Fibroblast of skin of back (primary cell): Measurements from ENCODE around the gene COPB2. TPM values are rescaled to one million over a fixed set of nuclear protein-coding genes. Genes with fewer than 3 reads are reported as not detected.
A peak's percentile ranks its signal among the peaks of the same experiment; 100 is the strongest.
"Not testable (repeated sequence)": the region's sequence is repeated elsewhere in the genome, so short reads cannot be mapped to it uniquely, and the experiment has no call there.

Experiments
- DNase-seq: peaks from one replicate; pipeline ENCODE4 v3.0.0-alpha.2; 2013
- polyA plus RNA-seq, 2 experiments: library from polyadenylated mRNA; unstranded; fragments of 120-200 nt; gene quantifications; one replicate each; pipeline ENCODE4 v1.2.1, GENCODE V29; 2013; ENCODE audit not compliant: insufficient read length in 2 of 2

Gene COPB2
- 170 TPM for polyA plus RNA-seq (2013, experiment 1 of 2; ENCODE audit: insufficient read length)
- 181 TPM for polyA plus RNA-seq (2013, experiment 2 of 2; ENCODE audit: insufficient read length)

DNA sequence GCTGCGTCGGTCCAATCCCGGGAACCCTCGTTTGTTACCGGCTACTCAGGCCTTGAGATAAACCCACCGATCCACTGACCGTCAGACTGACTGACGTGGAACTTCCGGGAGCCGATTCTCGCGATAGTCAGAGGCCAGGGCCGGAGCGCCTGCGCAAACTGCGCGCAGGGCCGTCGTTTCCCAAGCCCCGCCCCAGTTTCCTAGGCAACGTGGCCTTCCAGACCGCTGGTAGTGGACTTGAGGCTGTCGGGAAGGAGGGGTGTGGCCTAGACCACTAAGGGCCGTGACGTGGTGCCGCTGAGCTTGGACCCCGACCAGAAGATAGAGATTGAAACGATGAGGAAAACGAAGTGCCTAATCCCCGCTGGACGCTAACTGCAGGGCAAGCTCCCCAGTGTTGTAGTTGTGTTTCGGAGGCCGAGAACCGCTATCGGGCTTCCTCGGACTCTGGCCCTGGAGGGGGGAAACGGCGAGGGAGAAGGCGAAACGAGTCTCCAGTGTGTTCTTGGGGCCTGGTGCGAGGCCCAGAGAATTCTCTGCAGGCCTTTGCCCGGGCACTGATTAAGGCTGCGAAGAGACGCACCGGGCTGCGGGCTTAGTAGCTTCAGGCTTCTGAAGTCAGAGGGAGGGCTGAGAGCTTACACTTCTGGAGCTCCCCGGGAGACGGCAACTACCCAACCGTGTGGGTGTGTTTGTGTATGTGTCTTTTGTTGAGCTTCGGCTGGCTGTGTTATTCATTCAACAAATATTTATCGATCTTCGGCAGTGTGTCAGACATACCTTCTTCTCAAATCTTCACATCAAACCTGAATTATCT is at the start of gene COPB2:
COPB2 (minus strand) TSS at position 96 of the 817 bp plus-strand sequence. CDS start 97 bp downstream, outside the sequence.
- peak; percentile 99 for DNase-seq

DNA sequence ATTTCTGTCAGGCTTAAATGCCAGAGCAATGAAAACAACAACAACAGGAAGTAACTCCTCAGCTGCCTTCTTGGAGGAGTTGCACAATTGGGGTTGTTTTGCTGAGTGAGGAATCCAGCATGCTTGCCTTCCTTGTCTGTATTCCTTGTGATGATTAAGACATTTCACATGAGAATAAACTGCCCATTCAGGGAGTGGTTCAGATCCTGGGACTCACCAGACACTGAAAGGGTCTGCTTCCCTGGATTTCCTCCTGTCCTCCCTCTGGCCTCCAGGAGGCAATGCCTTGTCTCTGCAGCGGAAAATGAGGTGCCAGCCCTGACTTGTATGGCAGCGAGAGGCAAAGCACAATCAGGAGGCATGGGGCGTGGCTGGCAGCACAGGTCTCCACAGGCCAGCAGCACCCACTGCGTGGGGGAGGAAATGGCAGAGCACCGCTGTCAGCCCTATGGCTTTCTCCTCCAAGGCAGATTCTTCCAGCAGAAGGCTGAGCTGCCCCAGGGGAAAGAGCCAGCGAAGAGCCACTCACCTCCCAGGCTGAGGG is 45.4 kb upstream of the COPB2 start:
- peak; percentile 11 for DNase-seq

DNA sequence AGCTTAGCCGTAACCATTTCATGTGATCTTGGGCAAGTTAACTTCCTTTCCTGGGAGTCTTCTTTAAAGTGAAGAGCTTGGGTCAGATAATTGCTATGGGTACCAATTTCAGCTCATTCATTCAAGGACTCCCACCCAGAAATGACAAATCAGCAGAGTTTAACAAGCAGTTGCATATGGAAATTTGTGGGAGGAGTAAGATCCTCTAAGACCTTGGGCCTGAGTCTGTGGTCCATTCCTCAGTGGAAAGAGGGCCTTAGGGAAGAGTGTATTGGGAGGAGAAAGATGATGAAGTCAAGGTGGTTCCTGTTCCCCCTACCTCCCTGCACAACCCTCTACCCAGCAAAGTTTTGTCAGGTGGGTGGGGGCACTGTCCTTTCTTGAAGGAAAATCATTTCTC is 44.8 kb upstream of the COPB2 start:
- no peak for DNase-seq

DNA sequence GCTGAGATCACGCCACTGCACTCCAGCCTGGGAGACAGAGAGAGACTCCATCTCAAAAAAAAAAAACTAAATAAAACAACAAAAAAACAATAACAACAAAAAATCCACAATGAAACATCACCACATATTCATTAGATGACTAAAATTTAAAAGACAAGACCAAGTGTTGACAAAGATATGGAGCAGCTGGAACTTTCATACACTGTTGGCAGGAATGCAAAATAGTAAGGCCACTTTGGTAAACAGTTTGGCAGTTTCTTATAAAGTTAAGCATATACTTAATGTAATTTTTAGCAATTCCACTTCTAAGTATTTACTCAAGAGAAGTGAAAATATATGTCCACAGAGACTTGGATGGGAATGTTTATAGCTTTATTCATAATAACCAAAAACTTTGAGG is 43.6 kb upstream of the COPB2 start:
- DNase-seq: no peak

DNA sequence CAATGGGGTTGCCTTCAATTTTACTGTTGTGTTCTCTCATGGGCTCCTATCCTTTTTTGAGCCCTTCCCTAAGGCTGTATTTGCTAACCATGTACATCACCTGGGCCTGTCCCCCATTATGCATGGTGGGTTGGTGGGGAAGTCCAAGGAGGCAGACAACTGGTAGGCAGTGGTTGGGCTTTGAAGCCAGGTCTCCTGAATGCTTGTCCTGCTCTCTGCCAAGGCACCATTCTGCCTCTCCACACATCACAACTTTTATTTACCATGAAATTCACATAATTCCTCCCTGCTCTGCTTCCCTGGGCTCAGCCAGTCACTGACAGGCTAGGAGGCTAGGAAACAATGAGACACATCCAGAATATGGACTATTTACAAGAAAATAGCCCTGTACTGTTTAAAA is 41.0 kb upstream of the COPB2 start:
- DNase-seq: no peak

DNA sequence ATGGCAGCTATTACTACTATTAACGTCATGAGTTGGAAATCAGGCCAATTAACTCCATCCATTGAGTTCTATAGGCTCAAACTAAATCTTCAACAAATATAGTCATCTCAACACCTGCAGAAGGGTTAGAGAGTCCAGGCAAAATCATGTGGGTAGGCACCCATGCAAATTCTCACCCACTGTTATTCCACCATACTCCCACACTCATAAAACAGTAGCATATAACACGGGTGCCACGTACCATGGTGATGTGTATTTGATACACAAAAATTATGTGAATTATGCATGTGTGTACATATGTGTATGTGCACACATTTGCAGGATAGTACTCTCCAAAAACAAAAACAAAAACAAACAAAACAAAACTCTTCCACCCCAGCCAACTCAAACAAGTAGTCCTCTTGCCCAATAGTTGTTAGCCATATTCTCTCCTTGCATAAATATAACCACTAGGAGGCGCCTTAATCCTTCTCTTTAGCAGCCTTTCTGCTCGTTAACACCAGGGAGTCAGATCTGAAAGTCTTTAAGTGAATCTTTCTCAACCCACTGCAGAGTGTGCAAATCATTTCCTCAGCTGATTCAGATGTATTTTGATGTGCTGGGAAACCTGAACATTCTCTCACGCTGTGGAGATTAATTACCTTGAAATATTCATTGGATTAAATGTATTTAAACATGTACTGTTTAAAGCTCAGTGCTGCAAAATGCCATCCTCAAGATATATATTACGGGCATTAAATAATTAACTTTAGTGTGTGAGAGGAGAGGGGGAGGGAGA is 38.0 kb upstream of the COPB2 start:
- peak; percentile 68 for DNase-seq

DNA sequence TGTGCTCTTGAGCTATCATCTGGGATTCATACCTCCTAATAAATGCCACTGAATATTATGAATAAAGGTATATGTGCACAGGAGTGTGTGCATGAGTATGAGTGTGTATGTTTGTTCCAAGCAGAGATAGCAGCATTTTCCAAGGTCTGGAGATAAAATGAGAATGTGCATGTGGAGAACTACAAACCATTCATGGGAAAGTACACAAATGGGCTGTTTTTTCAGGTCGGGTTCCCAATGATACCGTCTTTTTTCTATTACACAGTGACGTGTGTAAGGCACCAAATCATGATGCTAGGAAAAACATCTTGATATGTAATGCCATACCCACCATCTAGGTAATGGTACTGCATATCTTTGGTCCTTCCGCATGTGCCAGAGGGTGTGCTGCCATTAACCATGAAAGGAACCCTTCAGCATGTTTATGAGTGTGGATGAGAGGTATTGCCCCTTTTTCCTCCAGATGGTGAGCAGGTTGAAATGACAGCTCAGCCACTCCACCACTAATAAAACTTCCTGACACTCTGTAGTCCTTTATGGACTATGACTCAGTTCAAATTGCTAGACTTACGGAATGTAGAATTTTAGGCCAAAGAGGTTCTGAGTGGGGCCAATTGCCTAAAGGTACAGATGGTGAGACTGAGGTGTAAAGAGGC is 36.4 kb upstream of the COPB2 start:
- DNase-seq: no peak

DNA sequence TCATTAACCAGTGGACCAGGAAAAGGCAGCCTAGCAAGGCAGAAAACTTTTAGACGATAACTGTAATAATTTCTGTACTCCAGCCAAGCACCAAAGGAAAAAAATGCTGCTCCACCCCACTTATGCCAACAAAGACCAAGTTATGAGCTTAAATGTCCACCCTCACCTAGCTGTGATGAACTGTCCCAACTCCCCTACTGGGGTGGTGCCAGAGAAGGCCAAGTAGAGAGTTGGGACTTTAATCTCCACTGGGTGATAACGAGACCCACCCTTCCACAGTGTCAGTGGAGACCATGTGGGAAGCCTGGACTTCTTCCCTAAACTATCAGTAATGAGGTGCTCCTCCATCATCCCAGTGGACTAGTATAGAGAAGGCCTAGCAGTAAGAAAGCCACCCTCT is 33.8 kb upstream of the COPB2 start:
- DNase-seq: no peak

DNA sequence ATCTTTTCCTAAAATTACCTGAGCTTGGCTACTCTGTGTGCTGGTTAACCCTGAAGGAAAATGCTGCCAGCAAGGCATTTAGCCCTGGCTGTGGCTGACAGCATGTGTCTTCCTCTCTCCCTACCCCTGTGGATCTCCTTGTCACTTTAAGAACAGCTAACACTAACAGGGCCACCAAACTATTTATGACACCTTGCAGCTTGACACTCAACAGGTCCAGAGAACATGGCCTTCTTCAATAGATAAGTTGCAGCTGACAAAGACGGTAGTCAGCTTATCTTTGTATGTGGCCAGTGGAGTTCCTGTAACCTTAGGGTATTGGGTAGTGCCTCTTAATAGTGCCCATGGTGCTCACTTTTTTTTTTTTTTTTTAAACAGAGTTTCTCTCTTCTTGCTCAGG is 32.0 kb upstream of the COPB2 start:
- no peak for DNase-seq

DNA sequence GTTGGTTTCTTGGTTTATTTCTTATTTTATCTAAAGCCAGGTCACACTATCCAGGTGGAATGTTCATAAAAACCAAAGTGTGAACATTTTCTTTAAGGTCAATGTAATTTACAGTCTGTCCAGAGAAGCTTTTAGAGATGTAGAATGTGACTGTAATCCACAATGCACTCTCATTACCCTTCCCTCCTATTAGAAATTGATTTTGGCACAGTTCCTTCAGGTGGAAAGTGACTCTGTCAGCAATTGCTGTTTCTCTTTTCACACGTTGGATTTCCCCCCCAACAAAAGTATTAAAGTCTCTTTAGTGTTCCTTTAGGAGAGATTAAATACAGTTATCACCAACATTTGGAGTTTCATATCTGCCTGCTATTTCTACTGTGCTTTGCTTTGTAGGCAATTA is 31.6 kb upstream of the COPB2 start:
- no peak for DNase-seq

DNA sequence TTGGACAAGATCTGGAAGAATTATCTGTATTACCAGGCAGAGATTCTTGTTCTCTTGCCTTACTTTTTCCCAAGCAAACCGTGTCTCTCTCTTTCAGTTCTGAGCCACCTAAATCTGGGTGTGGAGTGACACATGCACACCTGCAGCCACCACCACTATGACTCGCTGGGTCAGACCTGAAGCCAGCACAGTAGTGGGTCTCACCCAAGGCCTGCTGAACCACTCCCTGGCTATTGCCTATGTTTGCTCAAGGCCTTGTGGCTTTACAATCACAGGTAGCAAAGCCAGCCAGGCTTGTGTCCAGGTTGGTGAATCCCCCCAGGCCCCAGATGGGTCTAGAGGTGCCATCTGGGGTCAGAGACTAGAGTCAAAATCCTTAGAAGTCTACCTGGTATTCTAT is 28.7 kb upstream of the COPB2 start:
- no peak for DNase-seq

DNA sequence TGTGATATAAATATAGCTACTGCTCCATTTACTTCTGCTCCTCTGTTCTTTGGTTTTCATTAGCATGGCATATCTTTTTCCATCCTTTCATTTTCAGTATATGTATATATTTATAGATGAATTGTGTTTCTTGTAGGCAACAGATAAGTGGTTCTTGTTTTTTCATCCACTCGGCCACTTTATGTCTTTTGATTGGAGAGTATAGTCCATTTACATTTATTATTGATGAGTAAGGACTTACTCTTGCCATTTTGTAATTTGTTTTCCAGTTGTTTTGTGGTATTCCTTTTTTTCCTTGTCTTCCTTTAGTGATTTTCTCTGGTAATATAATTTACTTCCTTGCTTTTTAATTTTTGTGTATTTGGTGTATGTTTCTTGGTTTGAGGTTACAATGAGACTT is 26.8 kb upstream of the COPB2 start:
- DNase-seq: no peak

DNA sequence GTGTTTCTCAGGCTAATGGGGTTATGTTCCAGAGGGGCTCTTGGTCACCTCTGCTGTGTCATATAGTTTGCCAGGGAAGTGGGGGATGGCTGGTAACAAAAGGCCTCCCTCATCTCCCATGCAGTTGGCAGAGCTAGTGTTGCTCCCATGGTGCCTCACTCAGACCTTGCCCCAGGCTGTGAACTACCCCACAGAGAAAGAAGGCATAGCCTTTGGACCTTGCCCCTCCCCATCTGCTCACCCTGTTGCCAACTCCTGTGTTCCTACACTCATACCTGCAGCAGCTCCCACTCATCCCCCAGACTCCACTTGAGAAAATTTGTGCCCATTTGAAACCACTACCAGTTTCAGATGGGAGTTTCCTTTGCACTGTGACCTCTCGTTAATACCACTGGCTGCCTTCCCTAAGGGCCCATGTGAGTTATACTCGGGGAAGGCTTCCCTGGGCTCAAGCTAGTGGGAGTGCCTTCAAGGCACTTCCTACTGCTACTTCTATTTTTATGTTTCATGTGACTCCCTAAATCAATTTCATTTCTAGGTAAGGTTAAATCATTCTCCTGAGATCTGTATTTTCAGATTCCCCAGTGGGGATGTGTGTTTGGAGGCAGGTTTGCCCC is 25.3 kb upstream of the COPB2 start:
- no peak for DNase-seq

DNA sequence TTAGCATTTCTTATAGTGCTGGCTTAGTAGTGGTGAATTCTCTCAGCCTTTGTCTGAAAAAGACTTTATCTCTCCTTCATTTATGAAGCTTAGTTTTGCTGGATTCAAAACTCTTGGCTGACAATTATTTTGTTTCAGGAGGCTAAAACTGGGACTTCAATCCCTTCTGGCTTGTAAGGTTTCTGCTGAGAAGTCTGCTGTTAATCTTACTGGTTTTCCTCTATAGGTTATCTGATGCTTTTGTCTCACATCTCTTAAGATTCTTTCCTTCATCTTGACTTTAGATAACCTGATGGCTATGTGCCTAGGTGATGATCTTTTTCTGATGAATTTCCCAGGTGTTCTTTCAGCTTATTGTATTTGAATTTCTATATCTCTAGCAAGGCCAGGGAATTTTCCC is 23.4 kb upstream of the COPB2 start:
- DNase-seq: not testable (repeated sequence)

DNA sequence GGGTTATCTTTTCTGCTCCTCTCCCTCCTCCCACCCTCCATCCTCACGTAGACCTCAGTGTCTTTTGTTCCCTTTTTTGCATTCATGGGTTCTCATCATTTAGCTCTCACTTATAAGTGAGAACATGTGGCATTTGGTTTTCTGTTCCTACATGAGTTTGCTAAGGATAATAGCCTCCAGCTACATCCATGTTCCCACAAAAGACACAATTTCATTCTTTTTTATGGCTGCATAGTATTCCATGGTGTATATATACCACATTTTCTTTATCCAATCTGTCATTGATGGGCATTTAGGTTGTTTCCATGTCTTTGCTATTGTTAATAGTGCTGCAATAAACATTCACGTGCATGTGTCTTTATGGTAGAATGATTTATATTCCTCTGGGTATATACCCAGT is 11.7 kb upstream of the COPB2 start:
- DNase-seq: not testable (repeated sequence)

DNA sequence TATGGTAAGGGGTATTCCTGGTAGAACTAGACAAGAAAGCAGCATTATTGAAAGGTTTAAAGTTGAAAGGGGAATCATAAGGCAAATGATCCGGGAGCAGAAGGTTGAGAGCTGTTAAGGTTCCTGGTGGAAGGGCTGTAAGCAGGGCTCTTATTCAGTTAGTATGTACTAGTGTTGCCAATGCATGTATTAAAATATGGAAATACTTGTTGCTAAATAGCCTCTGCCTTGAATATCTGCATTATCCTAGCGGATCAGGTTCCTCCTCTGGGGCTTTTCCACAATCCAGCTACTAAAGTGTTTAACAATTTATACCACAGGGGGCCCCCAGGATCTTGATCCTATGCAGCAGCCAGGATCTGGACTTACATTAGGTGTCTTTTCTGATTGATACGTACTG is 7.3 kb upstream of the COPB2 start:
- DNase-seq: no peak

DNA sequence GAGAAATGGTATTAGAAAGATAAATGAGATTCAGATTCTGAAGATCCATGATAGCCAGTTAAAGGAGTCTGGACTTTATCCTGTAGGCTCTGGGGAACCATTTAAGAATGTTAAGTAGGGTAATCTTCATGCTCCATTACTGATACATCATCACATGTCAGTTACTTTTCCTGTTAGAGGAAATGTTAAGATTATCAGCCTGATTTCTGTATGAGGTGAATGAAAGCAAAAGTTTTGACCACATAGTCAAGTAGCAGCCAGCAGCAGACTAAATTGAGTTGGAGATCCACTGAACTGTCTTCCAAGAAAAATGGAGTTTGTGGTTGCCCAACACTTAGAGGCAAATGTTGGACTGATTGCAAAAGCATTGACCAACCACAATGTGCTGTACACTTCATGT is 4.7 kb upstream of the COPB2 start:
- no peak for DNase-seq

DNA sequence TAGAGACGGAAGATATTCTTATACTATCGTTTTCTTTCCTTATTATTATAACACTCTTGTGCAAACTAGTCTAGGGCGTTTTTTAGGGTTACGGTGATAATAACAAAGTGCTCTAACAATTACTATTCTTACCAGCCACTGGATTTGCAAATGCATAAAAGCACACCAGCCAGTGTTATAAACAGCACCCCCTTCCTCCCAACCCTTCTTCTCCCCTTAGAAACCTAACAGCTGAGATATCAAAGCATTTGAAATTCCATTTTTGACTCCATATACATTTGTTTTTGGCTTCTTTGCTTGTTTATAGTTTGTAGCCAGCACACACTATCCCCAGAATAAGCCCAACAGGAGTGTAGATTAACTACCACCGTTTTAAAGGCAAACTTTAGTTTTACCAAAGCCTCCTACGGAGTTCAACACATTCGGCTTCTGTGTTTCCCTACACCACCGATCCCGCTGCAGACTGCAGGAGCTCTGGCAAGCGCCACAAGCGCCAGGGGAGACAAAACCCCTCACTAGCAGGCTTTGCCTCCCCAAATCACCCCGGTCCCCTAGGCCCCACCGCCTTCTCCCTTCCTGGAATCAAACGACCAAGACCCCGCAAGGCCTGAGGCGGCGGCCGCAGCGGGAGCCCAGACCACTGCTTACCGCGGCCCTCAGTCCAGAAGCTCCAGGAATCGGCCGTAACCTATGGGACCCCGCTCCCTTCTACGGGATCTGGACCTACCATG is 461 bp downstream of the COPB2 start:
- DNase-seq: peak; percentile 3

DNA sequence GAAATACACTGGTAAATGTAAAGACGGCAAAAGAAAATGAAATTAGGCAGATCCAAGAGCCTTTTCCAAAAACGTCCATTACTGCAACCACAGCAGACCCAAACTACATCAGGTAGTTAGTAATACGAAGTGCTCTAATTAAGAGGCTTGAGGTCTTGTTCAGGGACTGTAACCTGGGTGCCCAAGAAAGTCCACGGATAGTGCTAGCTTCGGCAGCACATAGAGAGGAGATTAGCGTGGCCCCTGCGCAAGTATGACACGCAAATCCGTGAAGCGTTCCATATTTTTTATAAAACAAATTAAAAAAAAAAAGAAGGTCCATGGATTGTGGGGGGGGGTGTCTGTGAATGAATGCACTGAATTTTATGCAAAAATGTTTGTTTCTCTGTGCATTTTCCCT is 1.4 kb downstream of the COPB2 start:
- DNase-seq: no peak

DNA sequence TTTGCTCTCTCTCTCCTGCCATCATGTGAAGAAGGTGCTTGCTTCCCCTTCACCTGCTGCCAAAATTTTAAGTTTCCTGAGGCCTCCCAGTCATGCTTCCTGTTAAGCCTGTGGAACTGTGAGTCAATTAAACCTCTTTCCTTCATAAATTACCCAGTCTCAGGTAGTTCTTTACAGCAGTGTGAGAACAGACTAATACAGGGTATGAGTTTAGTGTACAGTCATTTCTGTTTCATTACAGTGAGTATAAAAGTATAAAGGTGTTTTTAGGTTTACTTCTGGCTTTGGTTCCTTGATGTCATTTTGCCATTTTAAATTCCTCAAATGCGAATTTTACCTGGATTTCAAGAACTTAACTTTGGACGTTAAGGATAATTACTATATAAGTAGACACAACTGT is 7.2 kb downstream of the COPB2 start:
- not testable (repeated sequence) for DNase-seq

DNA sequence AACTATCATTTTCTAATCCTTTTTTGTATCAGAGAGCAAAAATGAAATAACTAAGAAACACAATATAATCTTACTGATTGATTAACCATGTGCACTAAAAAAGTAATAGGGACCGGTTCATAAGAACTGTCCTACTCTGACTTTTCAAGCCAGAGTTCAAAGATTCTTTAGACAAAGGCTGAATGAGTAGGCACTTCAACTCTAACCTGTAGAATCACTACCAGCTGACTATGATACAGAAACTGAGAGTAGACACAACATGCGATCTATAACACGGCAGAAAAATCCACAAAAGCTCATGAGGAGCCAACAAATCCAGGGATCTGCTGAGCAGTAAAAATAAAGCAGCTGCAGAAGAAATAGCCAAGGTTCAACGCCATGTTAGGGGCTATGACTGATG is 8.9 kb downstream of the COPB2 start:
- DNase-seq: no peak
